ENCODE data around the gene CACNA1C.

CACNA1C gene

GRCh38 chr12:2034633-2035430 lies 18.0 kb upstream of the CACNA1C start:
- DNase-seq (ENCODE audit: low read depth in 3 of 3): peak; percentile 70 to 86 (median 75)

GRCh38 chr12:2035431-2036055 lies 17.2 kb upstream of the CACNA1C start:
- DNase-seq (ENCODE audit: low read depth in 3 of 3): no peak

- DNase-seq (ENCODE audit: low read depth in 3 of 3): no peak
Observed at GRCh38 chr12:2039034-2039433, 13.8 kb upstream of the CACNA1C start.

GRCh38 chr12:2043054-2043453 lies 9.7 kb upstream of the CACNA1C start:
- no peak for DNase-seq (ENCODE audit: low read depth in 3 of 3)

GRCh38 chr12:2044165-2044564 lies 8.6 kb upstream of the CACNA1C start:
- DNase-seq (ENCODE audit: low read depth in 3 of 3): no peak

DNA sequence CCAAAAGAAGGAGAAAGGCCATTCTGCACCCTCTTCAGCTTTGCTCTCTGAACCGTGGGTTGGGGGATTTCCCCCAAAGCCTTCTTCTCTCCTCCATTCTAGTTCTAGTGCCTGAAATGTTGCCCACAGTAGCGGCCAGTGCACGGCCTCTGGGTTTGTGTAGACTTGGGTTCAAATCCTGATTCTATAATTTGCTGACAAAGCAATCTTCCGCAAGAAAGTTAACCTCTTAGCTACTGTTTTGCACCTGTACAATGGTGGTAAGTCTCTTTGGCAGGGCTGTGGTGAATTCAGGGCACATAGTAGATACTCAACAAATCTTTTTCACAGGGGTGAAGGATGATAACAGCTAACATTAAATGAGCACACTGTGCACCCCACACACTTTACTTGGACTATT lies 5.8 kb upstream of the CACNA1C start:
- no peak for DNase-seq (ENCODE audit: low read depth in 3 of 3)

DNA sequence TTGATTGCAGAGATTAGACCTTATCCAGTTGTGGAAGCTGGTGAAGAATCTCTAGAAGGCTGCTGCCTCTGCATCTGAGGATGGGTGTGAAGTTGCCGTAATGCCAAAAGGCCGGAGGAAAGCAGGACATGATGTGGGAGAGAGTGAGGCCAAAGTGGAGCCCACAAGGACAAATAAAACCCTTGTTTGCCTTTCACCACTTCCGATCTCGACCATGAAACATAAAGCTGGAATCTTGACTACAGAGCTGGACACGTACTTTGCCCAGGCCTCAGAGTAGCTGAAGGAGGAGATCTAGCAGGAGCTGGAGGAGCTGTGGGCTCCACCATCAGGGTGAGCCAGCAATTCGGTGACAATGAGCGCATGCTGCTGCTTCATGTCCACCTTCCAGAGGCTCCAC lies 5.0 kb upstream of the CACNA1C start:
- DNase-seq (ENCODE audit: low read depth in 3 of 3): no peak

DNA sequence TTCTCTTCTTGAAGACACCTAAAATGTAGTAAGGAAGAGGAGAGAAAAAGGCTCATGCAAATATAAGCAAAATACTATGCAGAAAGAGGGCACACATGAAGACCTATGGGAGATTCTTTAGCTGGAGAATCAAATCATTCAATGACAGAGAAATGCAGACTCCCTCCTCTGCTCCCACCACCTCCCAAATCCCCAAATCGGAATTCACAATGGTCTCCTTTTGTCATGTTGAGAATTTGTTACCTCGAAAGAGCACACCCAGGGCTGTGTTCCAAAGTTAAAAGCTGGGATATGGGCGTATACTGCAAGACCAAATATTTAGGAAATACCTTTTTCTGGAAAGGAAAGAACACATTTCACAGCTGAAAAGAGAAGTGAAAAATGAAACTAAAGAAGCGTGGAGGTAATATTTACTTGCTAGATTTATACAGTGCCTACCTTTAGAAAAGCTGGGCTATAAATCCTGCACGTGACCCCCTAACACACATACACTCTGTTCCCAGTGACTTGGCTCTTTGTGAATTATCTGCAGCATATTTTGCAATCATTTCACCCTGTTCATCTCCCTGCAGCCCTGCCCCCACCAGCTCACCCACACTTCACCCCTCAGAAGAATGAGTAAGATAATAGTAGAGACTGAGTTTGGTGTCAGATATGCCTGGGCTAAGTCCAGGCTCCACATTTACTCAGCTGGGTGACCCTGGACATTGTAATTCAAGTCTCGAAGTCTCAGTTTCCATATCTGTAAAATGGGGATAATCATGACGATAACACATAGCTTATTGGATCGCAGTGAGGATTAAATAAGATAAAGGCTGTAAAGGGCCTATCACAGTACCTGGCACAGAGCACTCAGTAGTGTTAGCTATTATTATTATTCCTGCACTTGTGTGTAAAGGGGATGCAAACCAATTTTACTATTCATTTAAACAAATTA lies 2.9 kb upstream of the CACNA1C start:
- no peak for DNase-seq (ENCODE audit: low read depth in 3 of 3)

- DNase-seq (ENCODE audit: low read depth in 3 of 3): no peak
Observed at GRCh38 chr12:2051700-2052621, 826 bp upstream of the CACNA1C start.

- DNase-seq (ENCODE audit: low read depth in 3 of 3): no peak
Observed at GRCh38 chr12:2053691-2054090, 904 bp downstream of the CACNA1C start.

DNA sequence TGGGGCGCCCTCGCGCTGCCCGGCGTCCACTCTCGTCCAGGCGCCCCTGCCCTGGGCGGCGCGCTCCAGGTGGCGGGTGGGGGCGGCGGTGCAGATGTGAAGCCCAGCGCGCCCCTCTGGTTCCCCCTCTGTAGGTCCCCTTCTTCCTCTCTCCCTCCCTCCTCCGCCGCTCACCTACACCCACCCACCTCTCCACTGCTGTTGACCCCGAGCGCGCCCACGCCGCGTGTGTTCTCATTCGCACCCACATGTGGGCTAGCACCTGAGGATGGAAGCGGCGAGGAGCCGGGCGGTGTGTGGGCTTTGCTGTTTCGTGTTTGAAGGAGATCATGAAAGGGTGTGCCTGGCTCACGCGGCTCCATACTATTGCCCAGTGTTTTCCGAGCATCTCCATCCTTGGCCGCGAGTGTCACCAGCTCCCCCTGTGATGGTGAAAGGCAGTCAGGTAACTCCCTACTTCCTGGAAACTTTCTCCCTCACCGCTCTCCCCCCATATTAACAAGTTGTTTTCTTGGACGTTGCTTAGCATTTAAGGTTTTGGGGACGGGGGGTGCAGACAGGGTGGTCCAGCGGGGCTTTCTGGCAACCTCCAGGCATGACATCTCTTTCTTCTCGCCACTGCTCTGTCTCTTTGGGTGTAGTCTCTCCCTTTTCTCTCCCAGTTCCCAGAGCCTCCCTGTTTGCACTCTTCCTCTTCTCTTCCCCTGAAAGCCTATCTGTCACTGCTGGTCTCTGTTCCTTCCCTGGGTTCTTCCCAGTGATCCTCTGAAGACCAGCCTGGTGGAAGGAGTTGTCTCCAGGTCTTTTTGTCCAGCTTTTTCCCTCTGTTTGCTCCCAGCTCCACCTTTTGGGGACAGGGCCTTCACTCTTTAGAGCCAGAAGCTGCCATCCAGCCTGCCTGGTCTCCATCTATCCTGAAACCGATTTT lies 1.6 kb downstream of the CACNA1C start:
- DNase-seq (ENCODE audit: low read depth in 3 of 3): no peak

DNA sequence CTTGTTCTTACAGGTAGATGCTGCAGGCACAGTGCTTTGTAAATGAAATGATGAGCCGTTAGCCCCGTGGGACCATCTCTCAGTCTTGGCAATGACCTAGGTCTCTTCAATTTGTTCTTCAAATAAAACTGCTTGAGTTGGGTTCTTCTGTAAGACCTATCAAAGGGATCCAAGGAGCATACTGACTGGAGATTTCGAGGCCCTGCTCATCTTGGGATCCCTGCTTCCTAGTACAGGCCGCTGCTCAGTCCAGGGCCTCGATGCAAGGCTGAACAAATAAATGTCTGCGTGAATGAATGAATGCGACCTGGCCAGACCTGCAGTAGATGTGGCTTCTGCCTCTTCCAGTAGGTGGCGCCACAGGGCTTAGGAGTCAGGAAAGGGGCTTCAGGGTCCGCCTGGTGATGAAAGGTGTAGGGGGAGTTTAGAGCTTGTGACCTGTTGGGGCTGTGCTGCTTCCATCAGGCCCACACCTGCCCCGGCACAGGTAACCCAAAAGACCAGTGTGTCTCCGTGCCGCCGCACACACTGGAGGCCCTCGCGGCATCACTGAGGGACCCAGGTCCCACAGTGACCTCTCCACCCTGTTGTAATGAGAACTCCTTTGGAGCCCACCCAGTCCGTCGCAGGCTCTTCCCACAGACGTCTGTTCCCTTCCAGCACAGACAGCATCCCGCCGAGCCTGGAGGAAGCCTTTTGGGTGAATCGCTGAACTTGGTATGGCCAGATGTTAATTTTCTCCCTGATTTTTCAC lies 4.4 kb downstream of the CACNA1C start:
- DNase-seq (ENCODE audit: low read depth in 3 of 3): peak in 1 of 3 experiments; percentile 53

DNA sequence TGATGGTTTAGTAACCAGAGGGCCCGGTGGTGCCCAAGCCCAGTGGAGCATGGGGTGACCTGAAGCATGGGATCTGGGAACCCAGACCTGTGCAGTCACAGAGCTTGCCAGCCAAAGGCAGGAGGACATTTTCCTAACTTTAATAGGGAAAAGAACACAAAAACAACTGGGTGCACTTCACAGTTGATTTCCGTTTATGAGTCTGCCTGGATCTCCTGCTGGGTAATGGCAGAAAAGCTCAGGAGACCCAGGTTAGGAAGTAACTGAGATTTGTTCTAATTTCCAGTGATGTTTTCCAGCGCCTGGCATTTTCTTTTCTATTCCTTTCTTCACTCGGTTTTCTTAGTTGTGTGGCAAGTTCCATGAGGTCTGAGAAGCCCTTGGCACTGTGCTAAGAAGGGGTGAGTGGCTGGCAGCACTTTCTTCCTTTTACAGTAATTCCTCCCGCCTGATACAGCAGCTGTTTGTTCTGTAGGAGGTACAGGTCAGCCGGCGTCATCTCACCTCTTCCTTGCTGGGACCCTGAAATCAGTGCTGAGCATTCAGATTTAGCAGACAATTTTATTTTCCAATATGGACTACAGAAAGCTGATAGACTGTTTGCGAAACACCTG lies 5.1 kb downstream of the CACNA1C start:
- no peak for DNase-seq (ENCODE audit: low read depth in 3 of 3)

- DNase-seq (ENCODE audit: low read depth in 3 of 3): no peak
Observed at GRCh38 chr12:2058837-2059236, 6.0 kb downstream of the CACNA1C start.

DNA sequence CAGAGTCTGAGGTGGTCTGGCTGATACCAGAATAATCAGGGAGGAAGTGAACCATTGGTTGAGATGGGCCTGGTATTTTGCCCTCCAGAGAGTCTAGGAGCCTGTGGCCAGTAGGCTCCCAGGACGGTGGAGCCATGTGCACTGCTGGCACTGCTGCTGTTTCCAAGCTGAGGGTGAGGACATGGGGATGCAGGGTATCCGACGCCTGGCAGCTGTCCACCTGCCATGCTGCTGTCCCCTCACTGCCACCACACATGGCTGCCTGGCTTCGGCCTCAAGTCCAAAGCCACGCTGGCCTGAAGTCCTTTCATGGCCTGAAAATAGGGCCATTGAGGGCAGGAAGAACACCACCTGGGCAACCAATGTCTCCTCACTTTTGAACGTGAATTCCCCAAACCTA lies 8.6 kb downstream of the CACNA1C start:
- DNase-seq (ENCODE audit: low read depth in 3 of 3): no peak

GRCh38 chr12:2064071-2064507 lies 11.3 kb downstream of the CACNA1C start:
- DNase-seq (ENCODE audit: low read depth in 3 of 3): no peak

- DNase-seq (ENCODE audit: low read depth in 3 of 3): no peak
Observed at GRCh38 chr12:2068653-2069052, 15.9 kb downstream of the CACNA1C start.

DNA sequence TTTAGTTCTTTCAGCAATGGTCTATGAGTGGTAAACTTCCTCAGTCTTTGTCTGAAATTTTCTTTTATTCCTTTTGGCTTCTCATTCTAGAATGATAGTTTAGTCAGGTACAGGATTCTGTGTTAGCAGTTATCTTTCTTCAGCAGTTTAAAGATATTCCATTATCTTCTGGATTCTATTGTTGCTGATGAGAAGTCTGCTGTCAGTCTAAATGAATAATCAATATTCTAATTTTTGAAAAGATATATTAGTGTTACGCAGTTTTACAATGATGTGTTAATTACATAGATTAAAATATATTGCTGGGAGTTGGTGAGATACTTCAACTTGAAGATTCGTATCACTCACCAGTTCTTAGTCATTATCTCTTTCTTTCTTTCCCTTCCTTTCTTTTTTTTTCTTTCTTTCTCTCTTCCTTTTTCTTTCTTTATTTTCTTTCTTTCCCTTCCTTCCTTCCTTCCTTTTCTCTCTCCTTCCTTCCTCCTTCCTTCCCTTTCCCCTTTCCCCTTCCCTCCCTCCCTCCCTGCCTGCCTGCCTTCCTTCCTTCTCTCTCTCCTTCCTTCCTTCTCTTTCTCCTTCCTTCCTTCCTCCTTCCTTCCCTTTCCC lies 17.8 kb downstream of the CACNA1C start:
- no peak for DNase-seq (ENCODE audit: low read depth in 3 of 3)
